HepG2 (cell line): ENCODE data around the gene WDR41. TPM values are rescaled to one million over a fixed set of nuclear protein-coding genes. Genes with fewer than 3 reads are reported as not detected.
"Not testable (repeated sequence)": the region's sequence is repeated elsewhere in the genome, so short reads cannot be mapped to it uniquely, and the experiment has no call there.

Experiments
- ATAC-seq: fragments of 200-7000 bp; cut with Tn5 transposase; 3 replicates; pipeline ENCODE4 v1.9.1; 2020; ENCODE audit warnings: mild to moderate bottlenecking, moderate library complexity
- BruUV-seq: library from RNA; stranded (reverse); fragments of 400-500 nt; replicated peaks from 2 replicates; lab custom pipeline; 2021; lab: Mats Ljungman, UMichigan
- CTCF ChIA-PET: fragments of 300-600 bp; formaldehyde crosslinking; extraction: SDS; loops from one replicate; lab custom pipeline; 2021; ENCODE audit warnings: low total read pairs, inconsistent platforms, low intra/inter-chr PET ratio; lab: Yijun Ruan, JAX
- POLR2A ChIA-PET: fragments of 350-600 bp; sonication (Branson Sonifier 250); formaldehyde crosslinking; loops from one replicate; lab custom pipeline; 2020; ENCODE audit warnings: antibody characterized with exemption, inconsistent platforms; lab: Yijun Ruan, JAX
- DNase-seq: peaks from one replicate; pipeline ENCODE4 v3.0.0-alpha.2; 2015; ENCODE audit warnings: low spot score
- FAIRE-seq: peaks from 3 replicates; lab custom pipeline; 2011; peaks lifted over from hg19 to GRCh38; lab: Jason Lieb, UNC
- H2AFZ ChIP-seq: one replicate; pipeline ENCODE4 v1.6.1; 2011; ENCODE audit warnings: low read length, inconsistent platforms
- H3K27ac ChIP-seq: fragments of 300-600 bp; 3 replicates; pipeline ENCODE4 v1.8.0; 2011; ENCODE audit warnings: mixed run types, mild to moderate bottlenecking, mixed read lengths, low read length, inconsistent platforms; ENCODE audit not compliant: insufficient read depth; ENCODE audit errors: extremely low read length
- H3K27me3 ChIP-seq, 2 experiments: fragments of 200-600 bp in 1 of 2; 2 replicates in 1 of 2; 3 replicates in 1 of 2; pipeline versions ENCODE4 v1.6.0 to v1.8.0; 2011; ENCODE audit warnings: low read length in 2 of 2, mild to moderate bottlenecking in 2 of 2, moderate library complexity in 2 of 2, inconsistent platforms in 1 of 2; ENCODE audit not compliant: insufficient read depth in 2 of 2, control insufficient read depth in 1 of 2
- H3K36me3 ChIP-seq, 2 experiments: fragments of 200-600 bp in 1 of 2; replicated peaks in 1 of 2; 2 replicates in 1 of 2; 3 replicates in 1 of 2; pipeline versions ENCODE4 v1.5.1 to v1.8.0; 2011; ENCODE audit warnings: low read length in 2 of 2, inconsistent platforms in 1 of 2; ENCODE audit not compliant: insufficient read depth in 2 of 2, control insufficient read depth in 1 of 2
- H3K4me1 ChIP-seq: 2 replicates; pipeline ENCODE4 v1.5.1; 2012; ENCODE audit warnings: low read length, inconsistent platforms; ENCODE audit not compliant: insufficient read depth
- H3K4me2 ChIP-seq: 2 replicates; pipeline ENCODE4 v1.6.0; 2011; ENCODE audit warnings: low read depth, low read length, inconsistent platforms
- H3K4me3 ChIP-seq, 3 experiments: fragments of 200-600 bp in 1 of 3; sonication (generic), shearing (Covaris generic) in 1 of 3; replicated peaks in 1 of 3; 2 replicates each; pipeline ENCODE4 v1.5.1; 2011 to 2016; ENCODE audit warnings: low read length in 3 of 3, inconsistent platforms in 2 of 3, low read depth in 2 of 3, mild to moderate bottlenecking in 2 of 3, control low read depth in 1 of 3, mixed read lengths in 1 of 3; ENCODE audit not compliant: insufficient read depth in 1 of 3
- H3K79me2 ChIP-seq: one replicate; pipeline ENCODE4 v1.6.1; 2011; ENCODE audit warnings: low read length, inconsistent platforms; ENCODE audit not compliant: insufficient read depth
- H3K9ac ChIP-seq: 2 replicates; pipeline ENCODE4 v1.6.0; 2011; ENCODE audit warnings: mild to moderate bottlenecking, low read depth, low read length, inconsistent platforms; ENCODE audit not compliant: insufficient read depth
- H3K9me3 ChIP-seq: 2 replicates; pipeline ENCODE4 v1.5.1; 2012; ENCODE audit warnings: mild to moderate bottlenecking, low read length
- H4K20me1 ChIP-seq: 2 replicates; pipeline ENCODE4 v1.6.0; 2011; ENCODE audit warnings: inconsistent platforms, mild to moderate bottlenecking, low read length, moderate library complexity; ENCODE audit not compliant: insufficient read depth
- ZNF383 ChIP-seq: sonication (generic); formaldehyde crosslinking; IDR thresholded peaks from 2 replicates; pipeline ENCODE4 v1.4.0; 2020; ENCODE audit warnings: missing genetic modification reagents, mild to moderate bottlenecking, borderline replicate concordance
- ZSCAN31 ChIP-seq: sonication (generic); formaldehyde crosslinking; IDR thresholded peaks from 2 replicates; pipeline ENCODE4 v1.5.0; 2020; ENCODE audit warnings: low read depth, mild to moderate bottlenecking, missing genetic modification reagents
- WGBS: methylation state at CpG from one replicate; pipeline ENCODE4 v1.1.6; 2017; ENCODE audit warnings: low lambda C conversion rate; 5-methylcytosine and 5-hydroxymethylcytosine counted together
- in situ Hi-C: cut with HindIII; loops from 2 replicates; pipeline ENCODE4 v1.10.0; 2017; ENCODE audit warnings: low pct_unique_long_range_greater_than_20kb; ENCODE audit not compliant: extremely low pct_ligation_motif_present
- intact Hi-C: fragments of 100-400 bp; cut with micrococcal nuclease; formaldehyde crosslinking; loops from one replicate; pipeline ENCODE4 v1.10.0; 2022; ENCODE audit not compliant: unreplicated experiment
- polyA plus RNA-seq, 8 experiments: library from polyadenylated mRNA; depleted of rRNA in 3 of 8; stranded (reverse) in 7 of 8; unstranded in 1 of 8; fragments of >200 nt; fragmentation: Illumina TruSeq in 4 of 8; extraction: Trizol in 4 of 8; gene quantifications; 2 replicates each; pipeline versions ENCODE4 v1.2.1 to v1.2.3, GENCODE V29; 2011 to 2016; ENCODE audit warnings: low read depth in 4 of 8, missing spikeins in 1 of 8, mixed read lengths in 1 of 8; ENCODE audit not compliant: insufficient read depth in 1 of 8
- total RNA-seq, 5 experiments: library from RNA; depleted of rRNA; stranded (reverse); fragments of >200 nt; fragmentation: Illumina TruSeq; extraction: Trizol; gene quantifications; 2 replicates each; pipeline ENCODE4 v1.2.3, GENCODE V29; 2016; ENCODE audit warnings: low read depth in 1 of 5

Gene WDR41
- total and polyA plus RNA-seq, 2 of the 13 experiments (the other 11 are each of a cell fraction or from before 2014, with no cell fraction given), result 18.9 to 39.3 TPM

DNA sequence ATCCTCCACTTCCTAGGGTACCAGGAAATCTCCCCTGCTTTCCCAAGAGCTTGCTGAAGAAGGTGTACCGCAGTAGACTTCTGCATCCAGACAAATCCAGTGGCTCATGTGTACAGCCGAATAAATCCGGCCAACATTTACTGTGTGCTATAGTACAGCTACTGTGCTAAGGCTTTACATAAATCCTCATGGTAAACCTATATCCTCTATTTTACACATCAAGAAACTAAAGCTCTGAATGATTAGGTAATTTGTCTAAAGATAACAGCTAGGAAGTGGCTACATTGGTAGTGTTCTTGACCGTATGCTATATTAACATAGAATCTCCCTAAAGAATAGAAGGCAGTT, 511 bp upstream of the WDR41 start:
- Histone ChIP-seq H2AFZ (peak overlapping the region; percentile 80), H3K36me3 (peaks cover 0 to 3% of the 10 kb centered on the region in 2 experiments; a peak in 1 of 5 replicates), H3K4me3 (peak overlapping the region in 2 of 3 experiments; percentile 20 to 88; a peak in 2 of 6 replicates), H3K79me2 (peaks cover 16% of the 10 kb centered on the region), H3K9me3 (no peaks in the 10 kb centered on the region), H3K9ac (no peak overlapping the region), H3K4me2 (peak overlapping the region; percentile 72), H4K20me1 (no peaks in the 10 kb centered on the region), H3K27ac (peak overlapping the region; percentile 81), H3K27me3 (no peaks in the 10 kb centered on the region; a peak in 1 of 5 replicates), H3K4me1 (peaks cover 12% of the 10 kb centered on the region)
- FAIRE-seq, result no peak
- TF ChIP-seq ZSCAN31 (no peak), ZNF383 (0 out of 2 replicates have a peak, but pooled peaks have one; percentile 1)
- no TSS peak for BruUV-seq
- WGBS, result 47% methylated on average over 4 of the region's 4 CpGs
- peak; percentile 35 for ATAC-seq
- POLR2A ChIA-PET, result interaction anchor here (1.6 kb wide), 3 partner anchors 9 to 18 kb away, joined by 4 to 5 read pairs (median 4); no protein-coding TSS in a partner anchor
- no peak for DNase-seq
- CTCF ChIA-PET, result interaction anchor here (0.8 to 2.0 kb wide), 2 partner anchors 348 to 625 kb away, joined by 3 to 14 read pairs; no protein-coding TSS in a partner anchor
- intact Hi-C loops (loop anchor here (1.0 to 2.0 kb wide), 2 partner anchors 348 to 624 kb away; no protein-coding TSS in a partner anchor), in situ Hi-C loops (loop anchor here (5.0 kb wide), 1 partner anchor 350 kb away; no protein-coding TSS in a partner anchor)

DNA sequence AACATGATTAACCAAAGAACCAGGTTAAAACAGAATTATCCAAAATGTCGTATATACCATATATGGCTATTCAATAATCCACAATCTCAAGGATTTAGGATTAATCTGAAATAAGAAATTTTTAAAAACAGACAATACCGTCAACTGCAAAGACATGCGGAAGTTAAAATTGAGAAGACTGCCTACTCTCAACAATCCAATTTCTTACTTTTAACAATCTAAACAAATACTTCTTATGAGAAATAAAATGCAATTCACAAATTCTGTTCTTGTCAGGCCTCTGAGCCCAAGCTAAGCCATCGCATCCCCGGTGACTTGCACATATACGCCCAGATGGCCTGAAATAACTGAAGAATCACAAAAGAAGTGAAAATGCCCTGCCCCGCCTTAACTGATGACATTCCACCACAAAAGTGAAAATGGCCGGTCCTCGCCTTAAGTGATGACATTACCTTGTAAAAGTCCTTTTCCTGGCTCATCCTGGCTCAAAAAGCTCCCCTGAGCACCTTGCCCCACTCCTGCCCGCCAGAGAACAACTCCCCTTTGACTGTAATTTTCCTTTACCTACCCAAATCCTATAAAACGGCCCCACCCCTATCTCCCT, 1.3 kb downstream of the WDR41 start:
- in situ Hi-C loops, result loop anchor here (5.0 kb wide), 1 partner anchor 349 kb away; no protein-coding TSS in a partner anchor
- H3K9me3 ChIP-seq, POLR2A ChIA-PET, H3K27me3 ChIP-seq, BruUV-seq, H3K36me3 ChIP-seq, H4K20me1 ChIP-seq, CTCF ChIA-PET, ATAC-seq, H3K27ac ChIP-seq, H2AFZ ChIP-seq, FAIRE-seq, intact Hi-C loops, DNase-seq: not testable (repeated sequence)
- H3K79me2 ChIP-seq, result peaks cover 16% of the 10 kb centered on the region
- 44% methylated on average over 11 of the region's 11 CpGs for WGBS
- H3K4me1 ChIP-seq, result peaks cover 12% of the 10 kb centered on the region
- H3K4me2 ChIP-seq, result peak overlapping the region; percentile 72
- H3K9ac ChIP-seq, result peak overlapping the region; percentile 80; the same call in 1 of the 2 replicates
- peak overlapping the region; percentile 81 to 99 (median 88) for H3K4me3 ChIP-seq
